Activated naive CD4-positive, alpha-beta T cell treated with anti-CD3 and anti-CD28 coated beads, Interleukin-2, amount 10 ng/mL, durations not matched to agents 7 days and 5 days (primary cell): Measurements from ENCODE around the gene UBQLN4.
"Not testable (repeated sequence)": the region's sequence is repeated elsewhere in the genome, so short reads cannot be mapped to it uniquely, and the experiment has no call there.

Experiments
- CTCF ChIA-PET: fragments of 350-600 bp; sonication (Branson Sonifier 250); formaldehyde crosslinking; loops from one replicate; lab custom pipeline; 2021; ENCODE audit warnings: antibody characterized with exemption; lab: Charles Lee
- DNase-seq: peaks from one replicate; pipeline ENCODE4 v3.0.0-alpha.2; 2020
- H3K27ac Mint-ChIP-seq: one replicate; pipeline ENCODE4 v1.8.0; 2021; ENCODE audit warnings: mild to moderate bottlenecking, moderate library complexity, mixed read lengths
- H3K27me3 Mint-ChIP-seq: one replicate; pipeline ENCODE4 v1.8.0; 2021; ENCODE audit warnings: mild to moderate bottlenecking, mixed read lengths
- H3K36me3 Mint-ChIP-seq: one replicate; pipeline ENCODE4 v1.8.0; 2021; ENCODE audit warnings: mixed read lengths
- H3K4me1 Mint-ChIP-seq: one replicate; pipeline ENCODE4 v1.8.0; 2021; ENCODE audit warnings: mixed read lengths
- H3K4me3 Mint-ChIP-seq: one replicate; pipeline ENCODE4 v1.8.0; 2021; ENCODE audit warnings: mild to moderate bottlenecking, moderate library complexity, mixed read lengths
- H3K9me3 Mint-ChIP-seq: one replicate; pipeline ENCODE4 v1.8.0; 2021; ENCODE audit warnings: mixed read lengths

The UBQLN4 gene

GRCh38 chr1:156076609-156077429, 23.2 kb upstream of the UBQLN4 start:
- H3K9me3 Mint-ChIP-seq, result no peaks in the 10 kb centered on the region
- H3K27me3 Mint-ChIP-seq, result peaks cover 88% of the 10 kb centered on the region
- H3K4me3 Mint-ChIP-seq, result no peak overlapping the region
- no peak for DNase-seq
- CTCF ChIA-PET, result no interaction called here
- no peak overlapping the region for H3K27ac Mint-ChIP-seq
- no peaks in the 10 kb centered on the region for H3K36me3 Mint-ChIP-seq
- H3K4me1 Mint-ChIP-seq, result peaks cover 7% of the 10 kb centered on the region

DNA sequence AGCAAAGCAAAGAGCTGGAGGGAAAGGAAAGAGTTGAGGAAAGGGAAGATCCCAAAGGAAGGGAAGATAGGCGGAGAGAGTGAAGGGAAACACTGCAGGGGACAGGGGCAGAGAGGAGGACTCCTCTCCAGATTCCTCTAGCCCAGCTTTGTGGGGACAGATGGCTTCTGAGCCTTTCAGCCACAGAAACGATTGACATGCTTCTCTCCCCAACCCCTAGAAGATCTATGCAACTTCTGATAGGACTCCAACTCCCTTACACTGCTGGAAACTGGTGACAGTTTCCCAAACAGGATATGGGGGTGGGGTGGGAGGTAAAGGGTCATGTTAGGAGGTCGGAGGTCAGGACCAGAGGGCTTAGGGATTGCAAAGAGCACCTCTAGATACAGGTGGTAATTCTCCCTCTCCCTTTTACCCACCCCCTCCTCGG, 22.2 kb upstream of the UBQLN4 start:
- H3K27ac Mint-ChIP-seq, result no peak overlapping the region
- DNase-seq, result no peak

GRCh38 chr1:156075162-156075561, 21.6 kb upstream of the UBQLN4 start:
- Mint-ChIP-seq H3K4me1 (peaks cover 6% of the 10 kb centered on the region), H3K27me3 (peaks cover 88% of the 10 kb centered on the region), H3K27ac (no peak overlapping the region), H3K9me3 (no peaks in the 10 kb centered on the region), H3K36me3 (no peaks in the 10 kb centered on the region), H3K4me3 (no peak overlapping the region)
- CTCF ChIA-PET, result interaction anchor here (1.4 to 1.7 kb wide), 2 partner anchors 9 to 56 kb away, joined by 3 to 9 read pairs; no protein-coding TSS in a partner anchor
- DNase-seq, result no peak

More for the DNA sequence above, 22.2 kb upstream of the UBQLN4 start:
- no peaks in the 10 kb centered on the region for H3K36me3 Mint-ChIP-seq
- H3K9me3 Mint-ChIP-seq, result no peaks in the 10 kb centered on the region
- peaks cover 88% of the 10 kb centered on the region for H3K27me3 Mint-ChIP-seq
- CTCF ChIA-PET, result interaction anchor here (1.4 to 1.7 kb wide), 2 partner anchors 10 to 55 kb away, joined by 3 to 9 read pairs; no protein-coding TSS in a partner anchor
- no peak overlapping the region for H3K4me3 Mint-ChIP-seq
- H3K4me1 Mint-ChIP-seq, result peaks cover 6% of the 10 kb centered on the region

DNA sequence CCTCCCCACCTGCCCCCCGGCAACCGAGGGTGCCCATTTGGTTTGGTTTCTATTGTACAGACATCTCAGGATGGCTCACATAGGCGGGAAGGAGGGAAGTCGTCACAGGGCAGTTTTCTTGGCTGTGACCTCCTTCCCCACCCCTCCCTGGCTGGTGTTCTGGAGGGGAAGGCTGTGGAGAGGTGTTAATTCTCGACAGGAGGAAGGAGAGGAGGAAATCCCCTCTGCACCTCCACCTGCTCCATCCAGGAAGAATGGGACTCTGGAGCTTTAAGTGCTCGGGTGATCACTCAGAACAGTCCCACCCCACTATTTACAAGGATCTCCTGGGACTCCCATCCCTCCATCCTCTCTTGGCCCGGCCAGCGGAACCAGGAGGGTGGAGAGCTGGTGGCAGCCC, 21.1 kb upstream of the UBQLN4 start:
- peaks cover 6% of the 10 kb centered on the region for H3K4me1 Mint-ChIP-seq
- H3K4me3 Mint-ChIP-seq, result no peak overlapping the region
- H3K27ac Mint-ChIP-seq, result no peak overlapping the region
- CTCF ChIA-PET, result interaction anchor here (1.4 to 1.7 kb wide), 2 partner anchors 9 to 56 kb away, joined by 3 to 9 read pairs; no protein-coding TSS in a partner anchor
- DNase-seq, result no peak
- peaks cover 88% of the 10 kb centered on the region for H3K27me3 Mint-ChIP-seq
- no peaks in the 10 kb centered on the region for H3K36me3 Mint-ChIP-seq
- no peaks in the 10 kb centered on the region for H3K9me3 Mint-ChIP-seq

GRCh38 chr1:156073740-156074139, 20.1 kb upstream of the UBQLN4 start:
- Mint-ChIP-seq H3K27ac (no peak overlapping the region), H3K36me3 (no peaks in the 10 kb centered on the region), H3K4me1 (peaks cover 6% of the 10 kb centered on the region), H3K9me3 (no peaks in the 10 kb centered on the region), H3K4me3 (no peak overlapping the region), H3K27me3 (peaks cover 79% of the 10 kb centered on the region)
- no peak for DNase-seq
- CTCF ChIA-PET, result interaction anchor here (0.6 kb wide), 1 partner anchor 372 kb away, joined by 3 read pairs; no protein-coding TSS in a partner anchor

- H3K9me3 Mint-ChIP-seq, result no peaks in the 10 kb centered on the region
Observed at GRCh38 chr1:156073110-156073687, 19.6 kb upstream of the UBQLN4 start.

DNA sequence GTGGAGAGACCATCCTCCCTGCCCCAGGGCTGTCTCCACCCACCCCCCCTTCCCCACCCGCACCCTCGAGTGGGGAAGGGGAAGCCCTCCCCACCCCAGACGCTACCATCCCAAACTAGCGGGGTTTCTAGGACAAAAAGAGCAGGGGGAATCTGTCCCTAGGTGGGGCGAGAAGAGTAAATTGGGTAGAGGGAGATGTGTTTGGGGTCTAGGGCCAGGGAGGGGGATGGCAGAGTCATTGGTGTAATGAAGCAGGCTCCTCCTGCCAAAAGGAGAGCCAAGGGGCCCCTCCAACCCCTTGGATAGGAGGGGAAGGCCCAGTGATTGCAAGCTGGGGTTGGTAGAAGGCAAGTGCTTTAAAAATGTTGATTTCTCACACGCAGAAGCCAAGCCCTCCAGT, 18.7 kb upstream of the UBQLN4 start:
- peaks cover 6% of the 10 kb centered on the region for H3K4me1 Mint-ChIP-seq
- CTCF ChIA-PET, result no interaction called here

More at GRCh38 chr1:156073110-156073687, 19.6 kb upstream of the UBQLN4 start:
- no peak overlapping the region for H3K4me3 Mint-ChIP-seq
- no peaks in the 10 kb centered on the region for H3K36me3 Mint-ChIP-seq
- peaks cover 74% of the 10 kb centered on the region for H3K27me3 Mint-ChIP-seq
- CTCF ChIA-PET, result interaction anchor here (0.6 kb wide), 1 partner anchor 373 kb away, joined by 3 read pairs; no protein-coding TSS in a partner anchor
- H3K27ac Mint-ChIP-seq, result no peak overlapping the region
- H3K4me1 Mint-ChIP-seq, result peaks cover 6% of the 10 kb centered on the region
- no peak for DNase-seq

DNA sequence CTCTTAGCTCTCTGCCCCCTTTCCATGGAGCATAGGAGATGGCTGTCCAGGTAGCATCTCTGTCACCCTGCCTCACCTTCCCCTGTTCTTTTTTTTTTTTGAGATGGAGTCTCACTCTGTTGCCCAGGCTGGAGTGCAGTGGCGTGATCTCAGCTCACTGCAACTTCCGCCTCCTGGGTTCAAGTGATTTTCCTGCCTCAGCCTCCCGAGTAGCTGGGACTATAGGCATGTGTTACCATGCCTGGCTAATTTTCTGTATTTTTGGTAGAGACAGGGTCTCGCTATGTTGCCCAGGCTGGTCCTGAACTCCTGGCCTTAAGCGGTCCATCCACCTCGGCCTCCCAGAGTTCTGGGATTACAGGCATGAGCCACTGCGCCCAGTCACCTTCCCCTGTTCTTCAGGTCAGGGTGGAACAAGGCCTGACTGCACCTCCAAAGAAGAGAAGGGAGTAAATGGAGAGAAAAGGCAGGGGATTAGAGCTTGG, 17.8 kb upstream of the UBQLN4 start:
- H3K4me3 Mint-ChIP-seq, H3K27ac Mint-ChIP-seq, CTCF ChIA-PET, H3K9me3 Mint-ChIP-seq, DNase-seq, H3K36me3 Mint-ChIP-seq: not testable (repeated sequence)
- H3K4me1 Mint-ChIP-seq, result peaks cover 11% of the 10 kb centered on the region
- peaks cover 55% of the 10 kb centered on the region for H3K27me3 Mint-ChIP-seq

More for the DNA sequence above, 18.7 kb upstream of the UBQLN4 start:
- no peak for DNase-seq
- H3K36me3 Mint-ChIP-seq, result no peaks in the 10 kb centered on the region
- no peak overlapping the region for H3K27ac Mint-ChIP-seq
- H3K27me3 Mint-ChIP-seq, result peaks cover 64% of the 10 kb centered on the region
- no peak overlapping the region for H3K4me3 Mint-ChIP-seq
- H3K9me3 Mint-ChIP-seq, result no peaks in the 10 kb centered on the region

DNA sequence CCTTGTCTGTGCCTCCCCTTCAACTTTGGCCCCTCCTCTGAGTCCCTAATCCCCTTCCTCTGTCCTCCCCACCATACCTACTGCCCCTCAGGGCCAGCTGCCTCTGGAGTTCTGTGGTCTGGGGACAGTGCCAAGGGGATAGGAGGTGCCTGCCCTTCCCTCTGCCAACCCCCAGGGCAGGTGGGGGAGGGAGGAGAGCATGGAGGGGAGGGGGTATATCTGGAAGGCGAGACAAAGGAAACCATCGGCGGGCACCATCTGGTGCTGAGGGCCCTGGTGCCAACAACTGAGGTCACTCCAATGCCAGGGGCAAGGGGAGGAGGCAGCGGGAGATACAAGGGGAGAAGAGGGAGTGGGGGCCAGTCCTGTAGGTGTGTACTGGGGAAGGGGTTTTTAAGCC, 16.9 kb upstream of the UBQLN4 start:
- H3K36me3 Mint-ChIP-seq, result no peaks in the 10 kb centered on the region
- CTCF ChIA-PET, result no interaction called here

DNA sequence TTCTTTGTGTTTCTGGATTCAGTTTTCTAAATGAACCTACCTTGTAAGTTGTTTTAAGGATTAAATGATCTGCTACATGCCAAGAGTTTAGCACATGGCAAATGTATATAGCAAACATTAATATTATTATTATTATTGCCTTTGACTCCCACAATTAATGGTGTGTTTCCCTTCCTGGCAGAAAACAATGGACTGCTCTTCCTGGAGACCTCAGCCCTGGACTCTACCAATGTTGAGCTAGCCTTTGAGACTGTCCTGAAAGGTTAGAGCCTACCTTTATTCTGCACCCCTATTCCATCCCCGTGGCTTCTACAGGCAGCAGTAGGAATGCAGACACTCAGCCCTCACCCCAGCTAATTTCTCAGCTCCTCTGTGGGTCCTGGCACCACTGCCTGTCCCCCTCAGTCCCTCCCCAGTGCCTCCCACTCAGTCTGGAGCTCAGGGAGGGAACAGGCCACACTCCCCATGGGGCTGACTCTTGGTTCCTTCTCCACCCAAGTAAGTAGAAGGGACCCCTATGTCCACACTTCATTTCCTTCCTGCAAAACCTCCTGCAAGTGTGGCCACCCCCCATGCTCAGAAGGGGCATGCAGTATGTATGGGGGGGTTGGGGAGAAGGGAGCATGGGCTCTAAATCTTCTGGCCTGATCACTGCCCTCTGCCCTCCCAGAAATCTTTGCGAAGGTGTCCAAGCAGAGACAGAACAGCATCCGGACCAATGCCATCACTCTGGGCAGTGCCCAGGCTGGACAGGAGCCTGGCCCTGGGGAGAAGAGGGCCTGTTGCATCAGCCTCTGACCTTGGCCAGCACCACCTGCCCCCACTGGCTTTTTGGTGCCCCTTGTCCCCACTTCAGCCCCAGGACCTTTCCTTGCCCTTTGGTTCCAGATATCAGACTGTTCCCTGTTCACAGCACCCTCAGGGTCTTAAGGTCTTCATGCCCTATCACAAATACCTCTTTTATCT, 16.2 kb upstream of the UBQLN4 start:
- peaks cover 8% of the 10 kb centered on the region for H3K4me1 Mint-ChIP-seq
- H3K4me3 Mint-ChIP-seq, result no peak overlapping the region
- H3K27me3 Mint-ChIP-seq, result peaks cover 41% of the 10 kb centered on the region
- no peak for DNase-seq
- CTCF ChIA-PET, result interaction anchor here (0.9 to 2.3 kb wide), 3 partner anchors 62 to 132 kb away, joined by 3 to 6 read pairs (median 3); no protein-coding TSS in a partner anchor
- H3K27ac Mint-ChIP-seq, result no peak overlapping the region
- H3K9me3 Mint-ChIP-seq, result no peaks in the 10 kb centered on the region
- no peaks in the 10 kb centered on the region for H3K36me3 Mint-ChIP-seq

More for the DNA sequence above, 16.9 kb upstream of the UBQLN4 start:
- H3K4me3 Mint-ChIP-seq, result no peak overlapping the region
- no peak for DNase-seq
- H3K27ac Mint-ChIP-seq, result no peak overlapping the region
- peaks cover 10% of the 10 kb centered on the region for H3K4me1 Mint-ChIP-seq
- H3K9me3 Mint-ChIP-seq, result no peaks in the 10 kb centered on the region
- H3K27me3 Mint-ChIP-seq, result peaks cover 49% of the 10 kb centered on the region

DNA sequence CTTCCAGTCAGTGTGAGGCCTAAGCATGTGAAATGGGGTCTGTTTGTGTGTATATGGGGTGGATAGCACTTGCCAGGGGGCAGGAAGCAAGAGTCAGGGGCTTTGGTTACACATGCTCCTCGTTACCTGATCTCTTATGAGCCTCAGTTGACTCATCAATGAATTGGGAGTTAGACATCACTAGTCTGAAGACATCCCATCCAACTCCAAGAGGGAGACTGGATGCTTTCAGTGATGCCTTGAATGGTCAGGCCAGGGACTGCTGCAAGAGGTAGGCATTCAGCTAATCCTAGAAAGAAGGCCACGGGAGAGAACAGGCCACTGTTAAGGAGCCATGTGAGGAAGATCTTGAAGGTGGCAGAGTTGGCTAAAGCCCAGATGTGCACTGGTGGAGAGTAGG, 13.7 kb upstream of the UBQLN4 start:
- Mint-ChIP-seq H3K4me3 (no peak overlapping the region), H3K9me3 (no peaks in the 10 kb centered on the region), H3K27me3 (peaks cover 27% of the 10 kb centered on the region), H3K36me3 (no peaks in the 10 kb centered on the region), H3K4me1 (peaks cover 8% of the 10 kb centered on the region), H3K27ac (no peak overlapping the region)
- DNase-seq, result no peak
- CTCF ChIA-PET, result interaction anchor here (0.8 to 2.5 kb wide), 15 partner anchors 8 to 132 kb away, joined by 3 to 25 read pairs (median 5); partner anchors contain the start of gene MEX3A

- Mint-ChIP-seq H3K27ac (no peak overlapping the region), H3K4me1 (peaks cover 8% of the 10 kb centered on the region), H3K4me3 (no peak overlapping the region), H3K27me3 (peaks cover 18% of the 10 kb centered on the region), H3K9me3 (no peaks in the 10 kb centered on the region), H3K36me3 (no peaks in the 10 kb centered on the region)
- CTCF ChIA-PET, result interaction anchor here (0.8 to 2.5 kb wide), 27 partner anchors 8 to 188 kb away, joined by 3 to 25 read pairs (median 5); partner anchors contain the start of genes KHDC4, LAMTOR2 and UBQLN4
- no peak for DNase-seq
Observed at GRCh38 chr1:156065871-156066270, 12.3 kb upstream of the UBQLN4 start.

GRCh38 chr1:156065212-156065611, 11.6 kb upstream of the UBQLN4 start:
- Mint-ChIP-seq H3K36me3 (no peaks in the 10 kb centered on the region), H3K4me3 (no peak overlapping the region), H3K4me1 (peaks cover 8% of the 10 kb centered on the region), H3K27ac (no peak overlapping the region), H3K27me3 (peaks cover 12% of the 10 kb centered on the region), H3K9me3 (no peaks in the 10 kb centered on the region)
- CTCF ChIA-PET, result interaction anchor here (0.8 to 2.5 kb wide), 14 partner anchors 8 to 161 kb away, joined by 3 to 25 read pairs (median 4); no protein-coding TSS in a partner anchor
- no peak for DNase-seq
